SK-N-SH (cell line): ENCODE data around the gene ALG11. TPM values are rescaled to one million over a fixed set of nuclear protein-coding genes. Genes with fewer than 3 reads are reported as not detected.

Experiments
- CTCF ChIA-PET: fragments of 300-600, 350-600 bp; formaldehyde crosslinking; extraction: SDS; loops from one replicate; lab custom pipeline; 2021; lab: Yijun Ruan, JAX
- POLR2A ChIA-PET: fragments of 350-600 bp; sonication (Branson Sonifier 250); formaldehyde crosslinking; extraction: SDS; loops from one replicate; lab custom pipeline; 2020; ENCODE audit warnings: antibody characterized with exemption, inconsistent platforms; lab: Yijun Ruan, JAX
- DNase-seq: peaks from one replicate; pipeline ENCODE4 v3.0.0; 2012
- H2AFZ ChIP-seq: fragments of 200-600 bp; sonication (generic); 2 replicates; pipeline ENCODE4 v1.8.1; 2016; ENCODE audit warnings: antibody characterized with exemption, mild to moderate bottlenecking, low read depth
- H3F3A ChIP-seq: fragments of 200-600 bp; sonication (generic); replicated peaks from 2 replicates; pipeline ENCODE3; 2016; ENCODE audit warnings: antibody characterized with exemption, mild to moderate bottlenecking; ENCODE audit not compliant: insufficient read depth
- H3K27ac ChIP-seq, 2 experiments: fragments of 200-500 bp in 1 of 2; fragments of 200-600 bp in 1 of 2; sonication (Bioruptor generic) in 1 of 2; sonication (generic), shearing (Covaris generic) in 1 of 2; 2 replicates each; pipeline versions ENCODE4 v1.5.1 to v1.6.1; 2014 to 2016; ENCODE audit warnings: low read depth in 2 of 2, inconsistent platforms in 1 of 2, low read length in 1 of 2, mild to moderate bottlenecking in 1 of 2, mixed read lengths in 1 of 2
- H3K27me3 ChIP-seq: fragments of 200-600 bp; sonication (generic), shearing (Covaris generic); 2 replicates; pipeline ENCODE4 v1.6.1; 2016; ENCODE audit warnings: mixed run types; ENCODE audit not compliant: insufficient read depth
- H3K36me3 ChIP-seq, 2 experiments: fragments of 200-500 bp in 1 of 2; fragments of 200-600 bp in 1 of 2; sonication (Bioruptor generic) in 1 of 2; sonication (generic) in 1 of 2; replicated peaks in 1 of 2; 2 replicates each; pipeline versions ENCODE3 to v1.5.1; 2014 to 2016; ENCODE audit warnings: low read length in 1 of 2, mild to moderate bottlenecking in 1 of 2; ENCODE audit not compliant: insufficient read depth in 2 of 2, control insufficient read depth in 1 of 2
- H3K4me1 ChIP-seq, 2 experiments: fragments of 200-500 bp in 1 of 2; fragments of 200-600 bp in 1 of 2; sonication (Bioruptor generic) in 1 of 2; sonication (generic), shearing (Covaris generic) in 1 of 2; 2 replicates each; pipeline versions ENCODE4 v1.5.1 to v1.6.1; 2014 to 2016; ENCODE audit warnings: low read depth in 1 of 2, low read length in 1 of 2, mixed run types in 1 of 2; ENCODE audit not compliant: insufficient read depth in 2 of 2, control insufficient read depth in 1 of 2
- H3K4me2 ChIP-seq: fragments of 200-600 bp; sonication (generic), shearing (Covaris generic); 2 replicates; pipeline ENCODE4 v1.6.1; 2017; ENCODE audit warnings: mixed run types
- H3K4me3 ChIP-seq, 2 experiments: fragments of 200-500 bp in 1 of 2; fragments of 200-600 bp in 1 of 2; sonication (Bioruptor generic) in 1 of 2; sonication (generic), shearing (Covaris generic) in 1 of 2; 2 replicates each; pipeline versions ENCODE4 v1.5.1 to v1.8.1; 2014 to 2016; ENCODE audit warnings: low read depth in 2 of 2, inconsistent platforms in 1 of 2, low read length in 1 of 2, mild to moderate bottlenecking in 1 of 2, mixed read lengths in 1 of 2, moderate library complexity in 1 of 2
- H3K79me2 ChIP-seq: fragments of 200-600 bp; sonication (generic); 2 replicates; pipeline ENCODE4 v1.8.1; 2017; ENCODE audit warnings: mild to moderate bottlenecking; ENCODE audit not compliant: insufficient read depth
- H3K9ac ChIP-seq: fragments of 200-600 bp; sonication (generic); 2 replicates; pipeline ENCODE4 v1.6.1; 2017; ENCODE audit warnings: mixed run types
- H3K9me2 ChIP-seq: fragments of 200-600 bp; sonication (generic); 2 replicates; pipeline ENCODE4 v1.6.1; 2017; ENCODE audit warnings: mixed run types
- H3K9me3 ChIP-seq: fragments of 200-600 bp; sonication (generic); 2 replicates; pipeline ENCODE4 v1.6.1; 2017; ENCODE audit warnings: mixed run types, mild to moderate bottlenecking, moderate library complexity
- H4K20me1 ChIP-seq: fragments of 200-600 bp; sonication (generic); 2 replicates; pipeline ENCODE4 v1.6.1; 2017; ENCODE audit warnings: mild to moderate bottlenecking, mixed run types; ENCODE audit not compliant: insufficient read depth
- FOSL2 ChIP-seq: IDR thresholded peaks from 2 replicates; pipeline ENCODE4 v1.4.0; 2012; ENCODE audit warnings: low read depth, mild to moderate bottlenecking, moderate library complexity, borderline replicate concordance
- FOXM1 ChIP-seq: IDR thresholded peaks from 2 replicates; pipeline ENCODE4 v1.4.0; 2012; ENCODE audit warnings: low read depth, mild to moderate bottlenecking
- JUND ChIP-seq: IDR thresholded peaks from 2 replicates; pipeline ENCODE4 v1.4.0; 2012
- RCOR1 ChIP-seq: fragments of 150-350 bp; IDR thresholded peaks from 2 replicates; pipeline ENCODE4 v1.6.1; 2017; ENCODE audit warnings: antibody characterized with exemption, low read length
- SIN3A ChIP-seq: IDR thresholded peaks from 2 replicates; pipeline ENCODE4 v1.6.1; 2012; ENCODE audit warnings: low read depth, mild to moderate bottlenecking, low read length, moderate library complexity, borderline replicate concordance
- TAF1 ChIP-seq: IDR thresholded peaks from 2 replicates; pipeline ENCODE4 v1.6.1; 2012; ENCODE audit warnings: low read depth, mild to moderate bottlenecking, low read length, moderate library complexity, borderline replicate concordance
- TCF12 ChIP-seq: IDR thresholded peaks from 2 replicates; pipeline ENCODE4 v1.4.0; 2012
- WGBS: methylation state at CpG from one replicate; pipeline ENCODE4 v1.1.6; 2017; ENCODE audit warnings: low lambda C conversion rate; 5-methylcytosine and 5-hydroxymethylcytosine counted together
- polyA plus RNA-seq, 3 experiments: library from polyadenylated mRNA; depleted of rRNA; stranded (reverse); fragments of >200 nt; gene quantifications; 2 replicates each; pipeline ENCODE4 v1.2.3, GENCODE V29; 2012
- TF ChIP-seq, protein P1 (sequence below): fragments of 200-600 bp; sonication (generic); IDR thresholded peaks from 2 replicates; pipeline ENCODE4 v1.6.1; 2017; ENCODE audit warnings: antibody characterized with exemption, mild to moderate bottlenecking, moderate library complexity
- TF ChIP-seq, protein P2 (sequence below): IDR thresholded peaks from 2 replicates; pipeline ENCODE4 v1.6.1; 2012; ENCODE audit warnings: mild to moderate bottlenecking, low read depth, low read length, moderate library complexity
- TF ChIP-seq, protein P3 (sequence below): fragments of 150-350 bp; IDR thresholded peaks from 2 replicates; pipeline ENCODE4 v1.6.1; 2016; ENCODE audit warnings: mild to moderate bottlenecking, low read depth, low read length

Gene ALG11
- polyA plus RNA-seq, 1 of the 3 experiments (the other 2 are of a cell fraction), result 5.0 TPM

DNA sequence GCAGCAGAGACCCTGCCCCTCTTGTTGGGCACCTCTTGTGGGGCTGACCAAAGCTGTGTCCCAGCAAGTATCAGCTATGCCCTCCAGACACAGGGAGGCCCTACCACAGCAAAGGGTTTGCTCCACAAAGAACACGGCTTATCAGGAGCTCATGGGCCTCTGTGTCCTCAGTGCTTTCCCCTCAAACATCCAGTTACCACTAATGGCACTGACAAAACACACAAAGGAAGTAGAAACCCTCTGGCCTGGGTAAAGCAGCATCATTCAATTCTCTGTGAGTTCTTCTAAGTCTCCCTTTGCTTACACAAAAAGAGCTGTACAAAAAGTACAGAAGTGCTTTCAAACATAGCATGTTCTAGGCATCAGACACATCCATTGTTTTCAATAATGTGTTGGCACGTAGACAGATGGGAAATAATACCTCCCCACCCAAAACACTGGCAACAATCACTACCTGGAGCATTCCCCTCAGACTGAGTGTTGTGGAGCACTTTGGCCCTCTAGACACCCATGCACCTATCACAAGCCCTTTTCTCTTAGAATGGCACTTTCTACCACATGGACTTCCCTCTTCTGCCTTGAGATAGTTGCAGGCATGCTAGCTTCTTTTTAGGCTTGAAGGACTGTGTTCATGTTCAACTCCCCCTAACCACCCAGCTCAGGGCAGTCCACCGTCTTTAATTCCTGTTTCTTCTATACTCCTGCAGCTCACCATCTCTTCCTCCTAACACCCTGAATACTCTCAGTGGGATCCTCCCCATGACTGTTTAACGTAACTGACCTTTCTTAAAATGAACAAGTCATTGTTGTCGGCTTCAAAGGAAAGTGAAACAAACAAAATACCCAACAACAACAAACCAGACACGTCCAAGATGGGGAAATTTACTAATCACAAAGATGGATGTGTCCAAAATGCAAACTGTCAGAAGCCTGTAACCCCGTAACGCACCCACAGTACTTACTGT, 44.4 kb upstream of the ALG11 start:
- Histone ChIP-seq H3K4me1 (no peaks in the 10 kb centered on the region), H3K4me3 (no peak overlapping the region), H3K79me2 (no peaks in the 10 kb centered on the region), H3K36me3 (no peaks in the 10 kb centered on the region), H3K9ac (no peak overlapping the region), H3K27me3 (no peaks in the 10 kb centered on the region), H3F3A (no peaks in the 10 kb centered on the region), H3K9me3 (no peaks in the 10 kb centered on the region), H3K9me2 (no peaks in the 10 kb centered on the region), H4K20me1 (no peaks in the 10 kb centered on the region), H2AFZ (no peak overlapping the region), H3K27ac (no peak overlapping the region), H3K4me2 (no peak overlapping the region)
- POLR2A ChIA-PET, result no interaction called here
- 67% methylated on average over 8 of the region's 8 CpGs for WGBS
- CTCF ChIA-PET, result interaction anchor here (1.1 kb wide), 1 partner anchor 10 kb away, joined by 4 read pairs; no protein-coding TSS in a partner anchor
- TF ChIP-seq RCOR1 (no peak), SIN3A (no peak), JUND (no peak), FOXM1 (no peak), TAF1 (no peak), FOSL2 (no peak), TCF12 (no peak)
- TF ChIP-seq, protein P1, sequence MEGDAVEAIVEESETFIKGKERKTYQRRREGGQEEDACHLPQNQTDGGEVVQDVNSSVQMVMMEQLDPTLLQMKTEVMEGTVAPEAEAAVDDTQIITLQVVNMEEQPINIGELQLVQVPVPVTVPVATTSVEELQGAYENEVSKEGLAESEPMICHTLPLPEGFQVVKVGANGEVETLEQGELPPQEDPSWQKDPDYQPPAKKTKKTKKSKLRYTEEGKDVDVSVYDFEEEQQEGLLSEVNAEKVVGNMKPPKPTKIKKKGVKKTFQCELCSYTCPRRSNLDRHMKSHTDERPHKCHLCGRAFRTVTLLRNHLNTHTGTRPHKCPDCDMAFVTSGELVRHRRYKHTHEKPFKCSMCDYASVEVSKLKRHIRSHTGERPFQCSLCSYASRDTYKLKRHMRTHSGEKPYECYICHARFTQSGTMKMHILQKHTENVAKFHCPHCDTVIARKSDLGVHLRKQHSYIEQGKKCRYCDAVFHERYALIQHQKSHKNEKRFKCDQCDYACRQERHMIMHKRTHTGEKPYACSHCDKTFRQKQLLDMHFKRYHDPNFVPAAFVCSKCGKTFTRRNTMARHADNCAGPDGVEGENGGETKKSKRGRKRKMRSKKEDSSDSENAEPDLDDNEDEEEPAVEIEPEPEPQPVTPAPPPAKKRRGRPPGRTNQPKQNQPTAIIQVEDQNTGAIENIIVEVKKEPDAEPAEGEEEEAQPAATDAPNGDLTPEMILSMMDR, result no peak
- TF ChIP-seq, protein P2, sequence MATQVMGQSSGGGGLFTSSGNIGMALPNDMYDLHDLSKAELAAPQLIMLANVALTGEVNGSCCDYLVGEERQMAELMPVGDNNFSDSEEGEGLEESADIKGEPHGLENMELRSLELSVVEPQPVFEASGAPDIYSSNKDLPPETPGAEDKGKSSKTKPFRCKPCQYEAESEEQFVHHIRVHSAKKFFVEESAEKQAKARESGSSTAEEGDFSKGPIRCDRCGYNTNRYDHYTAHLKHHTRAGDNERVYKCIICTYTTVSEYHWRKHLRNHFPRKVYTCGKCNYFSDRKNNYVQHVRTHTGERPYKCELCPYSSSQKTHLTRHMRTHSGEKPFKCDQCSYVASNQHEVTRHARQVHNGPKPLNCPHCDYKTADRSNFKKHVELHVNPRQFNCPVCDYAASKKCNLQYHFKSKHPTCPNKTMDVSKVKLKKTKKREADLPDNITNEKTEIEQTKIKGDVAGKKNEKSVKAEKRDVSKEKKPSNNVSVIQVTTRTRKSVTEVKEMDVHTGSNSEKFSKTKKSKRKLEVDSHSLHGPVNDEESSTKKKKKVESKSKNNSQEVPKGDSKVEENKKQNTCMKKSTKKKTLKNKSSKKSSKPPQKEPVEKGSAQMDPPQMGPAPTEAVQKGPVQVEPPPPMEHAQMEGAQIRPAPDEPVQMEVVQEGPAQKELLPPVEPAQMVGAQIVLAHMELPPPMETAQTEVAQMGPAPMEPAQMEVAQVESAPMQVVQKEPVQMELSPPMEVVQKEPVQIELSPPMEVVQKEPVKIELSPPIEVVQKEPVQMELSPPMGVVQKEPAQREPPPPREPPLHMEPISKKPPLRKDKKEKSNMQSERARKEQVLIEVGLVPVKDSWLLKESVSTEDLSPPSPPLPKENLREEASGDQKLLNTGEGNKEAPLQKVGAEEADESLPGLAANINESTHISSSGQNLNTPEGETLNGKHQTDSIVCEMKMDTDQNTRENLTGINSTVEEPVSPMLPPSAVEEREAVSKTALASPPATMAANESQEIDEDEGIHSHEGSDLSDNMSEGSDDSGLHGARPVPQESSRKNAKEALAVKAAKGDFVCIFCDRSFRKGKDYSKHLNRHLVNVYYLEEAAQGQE, result no peak
- TF ChIP-seq, protein P3, sequence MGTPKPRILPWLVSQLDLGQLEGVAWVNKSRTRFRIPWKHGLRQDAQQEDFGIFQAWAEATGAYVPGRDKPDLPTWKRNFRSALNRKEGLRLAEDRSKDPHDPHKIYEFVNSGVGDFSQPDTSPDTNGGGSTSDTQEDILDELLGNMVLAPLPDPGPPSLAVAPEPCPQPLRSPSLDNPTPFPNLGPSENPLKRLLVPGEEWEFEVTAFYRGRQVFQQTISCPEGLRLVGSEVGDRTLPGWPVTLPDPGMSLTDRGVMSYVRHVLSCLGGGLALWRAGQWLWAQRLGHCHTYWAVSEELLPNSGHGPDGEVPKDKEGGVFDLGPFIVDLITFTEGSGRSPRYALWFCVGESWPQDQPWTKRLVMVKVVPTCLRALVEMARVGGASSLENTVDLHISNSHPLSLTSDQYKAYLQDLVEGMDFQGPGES, result no peak
- DNase-seq, result no peak
